Glomerular endothelial cell (primary cell): ENCODE results near the gene HHIPL1. TPM values are rescaled to one million over a fixed set of nuclear protein-coding genes. Genes with fewer than 3 reads are reported as not detected.

ENCODE experiments used
- DNase-seq: peaks from one replicate; pipeline ENCODE4 v3.0.0-alpha.2; 2011; ENCODE audit warnings: low read depth, low spot score; ENCODE audit errors: extremely low read depth
- total RNA-seq: library from RNA; depleted of rRNA; stranded (reverse); fragments of >200 nt; gene quantifications from 2 replicates; pipeline ENCODE4 v1.2.3, GENCODE V29; 2015

The HHIPL1 gene
- total RNA-seq, 1 donor from 2014 or later: 4.3 TPM

DNA sequence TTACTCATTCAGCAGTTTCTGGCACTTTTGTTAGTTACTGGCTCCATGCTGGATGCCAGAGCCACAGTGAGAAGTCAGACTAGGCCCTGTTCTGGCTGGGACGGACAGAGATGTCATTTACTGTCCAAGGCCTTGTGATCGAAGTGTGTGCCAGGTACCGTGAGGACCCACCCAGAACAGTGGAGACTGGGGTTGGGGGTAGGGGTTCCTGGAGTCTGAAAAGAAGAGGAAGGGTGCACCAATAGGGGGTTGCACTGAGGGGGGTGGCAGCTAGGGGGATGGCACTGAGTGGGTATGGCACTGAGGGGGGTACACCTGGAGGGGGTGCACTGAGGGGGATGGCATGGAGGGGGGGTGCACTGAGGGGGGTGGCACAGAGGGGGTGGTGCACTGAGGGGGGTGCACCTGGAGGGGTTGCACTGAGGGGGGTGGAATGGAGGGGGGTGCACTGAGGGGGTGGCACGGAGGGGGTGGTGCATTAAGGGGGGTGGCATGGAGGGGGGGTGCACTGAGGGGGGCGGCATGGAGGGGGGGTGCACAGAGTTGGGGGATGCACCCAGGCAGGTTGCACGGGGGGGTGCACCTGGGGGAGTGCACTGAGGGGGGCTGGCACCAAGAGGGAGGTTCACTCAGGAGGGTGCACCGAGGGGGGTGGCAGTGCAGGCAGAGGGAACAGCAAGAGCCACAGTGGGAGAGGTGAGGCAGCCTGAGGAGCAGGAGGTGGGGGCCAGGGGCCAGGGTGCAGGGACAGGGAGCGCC lies 28.6 kb downstream of the HHIPL1 start:
- DNase-seq: no peak

DNA sequence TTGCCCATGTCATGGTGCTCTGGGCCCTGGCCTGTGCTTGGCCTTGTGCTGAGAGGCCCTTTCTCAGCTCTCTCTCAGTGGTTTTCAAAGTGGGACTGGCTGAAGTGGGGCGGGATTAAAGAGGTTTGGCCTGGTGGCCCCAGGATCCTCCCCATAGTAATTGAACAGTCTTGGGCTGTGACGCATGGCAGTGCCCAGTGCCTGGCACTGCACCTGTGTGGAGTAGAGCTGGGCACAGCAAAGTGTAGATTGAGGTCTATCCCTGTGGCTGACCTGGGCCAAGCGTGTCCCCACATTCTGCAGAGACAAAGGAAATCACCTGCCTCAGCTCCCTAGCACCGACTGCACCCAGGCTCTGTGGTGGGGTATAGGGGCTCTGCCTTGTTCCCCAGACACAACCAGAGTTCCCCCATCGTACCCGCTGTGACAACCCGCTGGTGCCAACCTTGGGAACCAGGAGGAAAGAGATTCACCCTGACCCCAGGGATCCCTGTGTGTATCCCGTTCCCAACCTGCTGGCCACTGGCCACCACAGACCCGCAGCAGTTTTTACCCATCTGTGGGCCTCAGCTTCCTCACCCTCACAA lies 29.2 kb downstream of the HHIPL1 start:
- no peak for DNase-seq

DNA sequence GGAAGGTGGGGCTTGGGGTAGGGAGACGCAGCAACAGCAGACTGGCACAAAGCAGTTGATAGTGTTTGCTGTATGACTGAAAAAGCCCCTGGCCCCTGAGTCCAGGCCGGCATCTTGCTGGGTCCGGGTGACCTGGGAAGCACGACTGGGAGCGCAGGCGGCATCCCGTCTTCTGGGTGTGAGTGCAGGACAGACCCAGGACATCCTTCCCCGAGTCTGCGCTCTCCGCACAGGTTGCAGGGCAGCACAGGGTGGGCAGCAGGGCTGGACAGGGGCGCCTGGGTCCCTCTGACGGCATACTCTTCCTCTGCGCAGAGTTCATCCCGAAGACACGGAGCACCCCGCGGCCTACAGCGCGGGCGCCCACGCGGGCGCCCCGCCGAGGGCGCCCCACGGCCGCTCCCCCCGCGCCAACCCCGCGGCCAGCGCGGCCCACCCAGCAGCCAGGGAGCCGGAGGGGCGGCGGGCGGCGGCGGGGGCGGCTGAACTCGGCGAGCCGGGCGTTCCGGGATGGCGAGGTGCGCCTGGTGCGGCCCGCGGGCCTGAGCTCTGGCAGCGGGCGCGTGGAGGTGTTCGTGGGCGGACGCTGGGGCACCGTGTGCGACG lies 29.9 kb downstream of the HHIPL1 start:
- no peak for DNase-seq

DNA sequence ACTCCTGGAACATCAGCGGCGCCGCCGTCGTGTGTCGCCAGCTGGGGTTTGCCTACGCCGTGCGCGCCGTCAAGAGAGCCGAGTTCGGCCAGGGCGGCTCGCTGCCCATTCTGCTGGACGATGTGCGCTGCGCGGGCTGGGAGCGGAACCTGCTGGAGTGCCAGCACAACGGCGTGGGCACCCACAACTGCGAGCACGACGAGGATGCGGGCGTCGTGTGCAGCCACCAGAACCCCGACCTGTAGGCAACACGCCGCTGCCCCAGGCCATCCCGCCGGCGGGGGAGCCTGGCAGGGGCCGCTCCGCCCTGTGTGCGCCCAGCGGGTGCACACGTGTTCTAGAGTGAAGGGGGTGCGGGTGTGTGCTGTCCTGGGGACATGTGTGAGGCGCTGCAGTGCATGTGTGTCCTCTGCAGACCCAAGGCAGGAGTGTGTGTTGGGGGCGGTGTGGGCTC lies 30.5 kb downstream of the HHIPL1 start:
- DNase-seq: no peak

DNA sequence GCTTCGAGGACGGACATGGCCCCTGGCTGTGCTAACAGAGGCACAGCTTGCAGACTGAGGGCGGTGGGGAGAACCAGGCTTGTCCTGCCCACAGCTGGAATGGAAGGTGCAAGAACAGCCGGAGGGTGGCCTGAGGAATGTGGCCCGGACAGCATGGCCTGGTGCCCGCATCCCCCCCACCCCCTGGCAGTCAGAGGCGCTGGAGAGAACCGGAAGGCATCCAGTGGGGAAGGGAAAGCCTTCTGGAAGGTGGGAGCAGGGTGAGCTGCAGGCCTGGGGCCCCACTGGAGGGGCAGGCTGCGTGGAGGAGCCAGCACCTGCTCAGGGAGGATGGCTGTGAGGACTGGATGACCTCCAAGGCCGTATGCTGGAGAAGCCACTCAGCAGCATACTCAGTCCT lies 31.0 kb downstream of the HHIPL1 start:
- DNase-seq: no peak

DNA sequence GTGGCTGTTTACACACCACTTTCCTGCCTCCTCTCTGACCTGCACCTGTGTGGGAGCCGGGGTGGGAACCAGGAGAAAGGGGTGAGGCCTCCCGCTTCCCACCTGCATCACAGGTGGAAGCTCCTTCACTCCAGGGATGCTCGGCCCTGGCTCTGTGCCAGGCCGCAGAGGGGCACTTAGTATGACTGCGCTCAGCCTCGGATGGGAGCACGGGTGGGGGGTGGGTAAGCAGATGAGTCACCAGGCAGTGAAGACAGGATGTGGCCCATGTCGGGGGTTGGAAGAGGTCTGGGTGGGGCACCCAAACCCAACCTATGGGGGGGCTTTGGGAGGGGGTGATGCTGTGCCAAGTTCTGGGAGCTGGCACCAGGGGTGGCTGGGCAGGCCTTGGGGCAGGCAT lies 31.7 kb downstream of the HHIPL1 start:
- DNase-seq: no peak

DNA sequence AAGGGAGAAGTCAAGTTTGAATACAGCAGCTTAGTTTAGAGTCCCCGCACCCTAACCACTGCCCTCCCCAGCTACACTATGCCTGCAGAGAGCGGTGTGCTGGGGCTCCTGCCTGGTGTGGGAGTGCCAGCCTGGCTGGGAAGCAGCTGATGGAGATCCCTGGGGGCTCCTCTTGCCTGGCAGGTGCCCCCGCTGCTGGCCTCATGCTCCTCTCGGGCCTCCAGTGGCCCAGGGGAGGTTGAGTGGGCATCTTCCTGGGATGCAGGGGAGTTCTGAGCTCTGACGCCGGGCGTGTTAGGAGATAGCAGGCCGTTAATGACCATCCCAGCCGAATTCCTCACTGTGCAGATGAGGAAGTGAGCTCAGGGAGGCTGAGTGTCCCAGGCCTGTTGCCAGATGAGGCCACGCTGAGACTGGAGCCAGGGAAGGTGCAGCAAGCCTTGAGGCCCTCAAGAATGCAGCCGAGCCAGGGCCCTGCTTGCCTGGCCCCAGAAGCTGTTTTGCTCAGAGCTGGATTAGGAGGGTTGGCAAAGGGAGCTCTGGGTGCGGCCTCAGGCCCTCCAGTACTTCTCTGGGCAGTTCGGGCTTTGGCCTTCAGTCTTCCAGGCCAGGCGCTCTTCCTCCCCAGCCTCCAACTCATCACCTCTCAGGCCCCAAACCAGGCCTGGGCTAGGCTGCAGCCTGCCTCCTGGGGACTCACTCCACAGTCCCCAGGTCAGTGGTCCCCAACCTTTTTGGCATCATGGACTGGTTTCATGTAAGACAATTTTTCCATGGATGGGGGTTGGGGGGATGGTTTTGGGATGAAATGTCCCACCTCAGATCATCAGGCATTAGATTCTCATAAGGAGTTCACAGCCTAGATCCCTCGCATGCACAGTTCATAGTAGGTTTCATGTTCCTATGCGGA lies 32.6 kb downstream of the HHIPL1 start:
- DNase-seq: no peak

DNA sequence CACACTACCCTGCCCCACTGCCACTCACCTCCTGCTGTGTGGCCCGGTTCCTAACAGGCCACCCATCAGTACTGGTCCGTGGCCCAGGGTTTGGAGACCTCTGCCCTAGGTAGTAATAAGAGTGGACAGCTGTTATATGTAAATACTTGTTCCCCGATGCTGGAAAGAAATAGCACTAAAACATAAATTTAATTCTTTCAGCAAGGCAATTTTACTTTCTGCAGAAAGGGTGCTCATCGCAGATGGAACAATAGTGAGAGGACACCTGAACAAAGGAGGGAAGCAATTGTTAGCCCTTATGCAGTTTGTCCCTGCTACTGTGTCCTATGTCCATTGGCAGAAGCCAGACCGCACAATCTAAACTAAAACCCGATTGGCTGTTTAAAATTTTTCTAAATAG lies 33.3 kb downstream of the HHIPL1 start:
- DNase-seq: no peak

DNA sequence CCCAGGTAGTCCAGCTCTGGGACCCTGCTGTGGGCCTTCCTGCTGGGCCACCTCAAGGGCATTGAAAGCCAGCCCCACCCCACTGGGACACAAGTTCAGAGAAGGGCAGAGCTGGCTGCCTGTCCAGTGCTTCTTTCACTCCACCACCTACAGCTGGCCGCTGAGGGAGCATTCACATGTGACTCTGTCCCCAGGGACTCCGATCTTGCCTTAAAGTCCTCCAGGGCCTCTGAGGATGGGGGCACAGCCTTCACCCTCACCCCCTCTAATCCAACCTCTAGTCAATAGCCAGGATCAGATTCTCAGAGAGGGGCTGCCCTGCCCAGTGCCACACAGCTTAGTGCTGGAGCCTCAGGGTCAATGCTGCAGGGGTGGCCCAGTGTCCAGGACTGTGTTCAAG lies 34.2 kb downstream of the HHIPL1 start:
- DNase-seq: no peak

DNA sequence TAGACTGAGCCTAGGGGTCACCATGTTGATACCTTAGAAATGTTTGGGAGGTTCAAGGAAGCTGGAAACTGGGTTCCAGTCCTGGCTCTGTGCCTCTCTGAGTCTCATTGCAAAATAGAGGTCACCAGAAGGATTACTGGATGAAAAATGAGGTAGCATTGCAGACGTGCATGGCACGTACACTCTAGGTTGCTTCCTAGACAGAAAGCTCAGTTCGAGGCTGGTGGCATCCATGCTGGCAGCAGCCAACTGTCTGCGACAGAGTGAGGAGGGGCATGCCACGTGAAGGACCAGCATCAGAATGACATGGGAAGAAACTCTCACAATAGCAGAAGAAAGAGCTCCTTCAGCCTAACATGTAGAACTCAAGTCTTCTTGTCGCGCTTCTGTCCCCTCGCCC lies 34.6 kb downstream of the HHIPL1 start:
- no peak for DNase-seq

DNA sequence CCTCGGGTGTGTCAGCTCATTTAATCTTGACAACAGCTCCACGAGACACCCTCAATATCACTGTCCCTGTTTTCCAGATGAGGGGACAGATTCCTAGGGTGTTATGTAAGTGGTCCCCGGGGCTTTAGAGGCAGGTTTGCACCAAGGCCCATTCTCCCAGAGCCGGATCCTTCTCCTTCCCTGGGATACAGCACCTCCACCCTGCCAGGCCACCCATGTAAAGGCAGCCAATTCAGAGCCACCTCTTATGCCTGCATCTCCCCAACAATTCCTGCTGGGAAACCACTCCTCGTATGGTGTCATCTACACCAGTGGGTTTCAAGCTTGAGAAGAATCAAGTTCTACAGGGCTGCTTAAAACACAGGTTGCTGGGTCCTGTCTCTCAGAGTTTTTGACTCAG lies 35.1 kb downstream of the HHIPL1 start:
- no peak for DNase-seq

DNA sequence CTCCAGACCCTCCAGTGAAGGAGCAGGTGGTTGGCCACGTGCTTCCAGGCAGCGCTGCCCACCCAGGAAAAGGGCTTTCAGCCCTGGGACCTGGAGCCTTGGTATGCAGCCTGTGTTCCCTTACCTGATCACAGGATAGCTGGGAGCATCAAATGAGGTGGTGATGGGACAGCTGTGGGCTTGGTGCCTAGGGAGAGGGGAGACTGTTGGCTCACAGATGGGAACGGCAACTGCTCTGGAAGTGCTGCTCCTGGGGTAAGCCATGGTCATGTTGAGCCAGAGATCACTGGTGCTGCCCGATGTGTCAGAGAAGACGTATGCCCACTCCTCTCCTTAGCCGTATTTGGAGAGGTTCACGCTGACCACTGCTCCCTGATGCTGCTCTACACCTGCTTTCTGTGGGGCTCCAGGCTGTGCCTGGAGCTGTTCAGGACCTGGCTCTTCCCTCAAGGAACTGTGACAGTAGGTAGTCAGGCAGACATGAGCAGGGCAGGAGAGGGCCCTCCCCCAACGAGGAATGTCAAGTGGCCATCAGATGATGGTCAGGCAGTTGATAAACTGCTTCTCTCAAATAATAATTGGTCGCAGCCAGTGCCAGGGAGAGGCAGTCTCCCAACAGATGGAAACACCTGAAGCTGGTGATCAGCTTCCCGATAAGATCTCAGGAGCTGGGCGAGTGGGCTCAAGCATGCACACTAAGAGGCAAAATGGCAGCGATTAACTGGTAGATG lies 36.3 kb downstream of the HHIPL1 start:
- DNase-seq: no peak

DNA sequence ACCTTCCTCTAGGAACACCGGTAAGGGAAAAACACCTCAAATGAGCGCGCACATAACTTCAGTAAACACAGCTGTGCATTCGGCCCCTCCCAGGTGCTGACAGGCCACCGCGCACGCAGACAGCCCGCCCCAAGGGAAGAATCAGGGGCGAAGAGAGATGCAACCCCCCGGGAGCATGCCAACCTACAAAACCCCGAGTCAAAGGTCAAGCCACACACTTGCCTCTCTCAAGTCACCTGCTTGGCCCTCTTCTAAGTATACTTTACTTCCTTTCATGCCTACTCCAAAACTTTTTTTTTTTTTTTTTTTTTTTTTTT lies 36.9 kb downstream of the HHIPL1 start:
- no peak for DNase-seq

DNA sequence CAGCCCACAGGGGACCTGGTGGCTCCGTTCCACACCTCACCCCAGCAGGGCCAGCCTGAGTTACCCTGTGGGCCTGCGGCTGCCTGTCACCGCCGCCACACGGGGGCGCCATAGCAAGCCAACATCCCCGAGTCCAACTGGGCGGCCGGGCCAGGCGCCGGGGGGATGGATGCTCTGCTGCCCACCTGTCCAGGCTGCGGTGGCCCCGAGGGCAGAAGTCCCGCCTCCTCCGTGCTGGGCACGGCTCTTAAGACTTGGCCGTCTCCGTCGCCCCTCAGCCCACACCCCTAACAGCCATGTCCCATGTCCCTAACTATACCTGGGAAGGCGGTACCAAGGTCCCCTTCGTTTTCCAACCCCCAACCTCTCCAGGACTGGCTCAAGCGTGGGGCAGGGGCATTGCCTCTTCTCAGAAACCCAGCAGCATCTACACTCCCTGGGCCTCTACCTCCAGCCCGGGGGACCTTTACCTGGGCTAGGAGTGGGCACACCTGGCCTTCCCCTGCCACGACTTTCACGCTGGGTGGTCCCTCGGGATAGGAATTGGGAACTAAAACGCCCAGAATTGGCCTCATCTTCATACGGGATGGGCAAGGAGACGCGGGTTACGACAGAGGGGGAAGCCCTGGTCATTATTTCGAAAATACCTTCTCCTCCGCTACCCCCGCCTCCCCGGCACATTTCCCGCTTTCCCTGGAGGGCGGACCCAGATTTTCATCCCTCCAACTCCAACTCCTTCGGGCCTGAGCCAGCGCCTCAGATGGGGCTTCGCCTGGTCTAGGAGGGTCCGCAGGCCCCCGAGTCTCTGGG lies 38.1 kb downstream of the HHIPL1 start:
- peak; percentile 9 for DNase-seq

DNA sequence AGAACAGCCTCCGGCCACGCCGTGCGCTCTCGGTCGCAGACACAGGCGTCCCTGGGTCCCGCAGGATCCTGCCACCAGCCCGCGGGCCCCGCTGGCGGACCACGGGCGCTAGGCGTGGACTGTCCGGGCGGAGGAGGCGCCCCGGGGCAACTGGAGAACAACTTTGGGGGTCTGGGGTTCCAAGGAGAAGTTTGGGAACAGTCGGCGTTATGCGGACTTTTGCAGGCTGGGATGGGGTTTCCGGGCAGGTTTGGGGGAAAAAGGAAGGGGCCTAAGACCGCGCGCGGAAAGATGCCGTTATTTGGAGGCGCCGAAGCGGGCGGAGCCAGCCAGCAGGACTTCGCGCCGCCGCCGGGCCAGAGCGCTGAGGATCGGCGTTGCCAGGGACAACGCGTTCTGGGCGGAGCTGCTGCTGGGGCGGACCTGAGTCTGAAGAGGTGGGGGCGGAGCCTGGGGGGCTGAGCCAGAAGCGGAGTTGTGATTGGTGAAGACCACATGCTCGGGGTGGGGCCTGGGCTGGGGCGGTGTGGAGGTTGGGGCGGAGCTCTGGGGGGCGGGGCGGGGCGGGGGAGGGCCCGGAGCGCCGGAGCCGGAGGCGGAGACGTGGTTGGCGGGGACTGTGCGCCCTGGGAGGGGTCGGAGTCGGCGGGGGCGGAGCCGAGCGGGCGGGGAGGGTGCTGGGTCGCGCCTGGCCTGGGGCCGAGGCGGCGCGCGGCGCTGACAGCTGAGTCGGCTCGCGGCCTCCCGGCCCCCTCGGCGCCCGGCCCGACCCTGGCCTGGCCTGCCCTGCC lies 38.9 kb downstream of the HHIPL1 start, which contains the start of gene CYP46A1:
CYP46A1 (plus strand) TSS at position 680 of the 791 bp plus-strand sequence. CDS start 120 bp downstream, outside the sequence.
- peak; percentile 72 for DNase-seq

DNA sequence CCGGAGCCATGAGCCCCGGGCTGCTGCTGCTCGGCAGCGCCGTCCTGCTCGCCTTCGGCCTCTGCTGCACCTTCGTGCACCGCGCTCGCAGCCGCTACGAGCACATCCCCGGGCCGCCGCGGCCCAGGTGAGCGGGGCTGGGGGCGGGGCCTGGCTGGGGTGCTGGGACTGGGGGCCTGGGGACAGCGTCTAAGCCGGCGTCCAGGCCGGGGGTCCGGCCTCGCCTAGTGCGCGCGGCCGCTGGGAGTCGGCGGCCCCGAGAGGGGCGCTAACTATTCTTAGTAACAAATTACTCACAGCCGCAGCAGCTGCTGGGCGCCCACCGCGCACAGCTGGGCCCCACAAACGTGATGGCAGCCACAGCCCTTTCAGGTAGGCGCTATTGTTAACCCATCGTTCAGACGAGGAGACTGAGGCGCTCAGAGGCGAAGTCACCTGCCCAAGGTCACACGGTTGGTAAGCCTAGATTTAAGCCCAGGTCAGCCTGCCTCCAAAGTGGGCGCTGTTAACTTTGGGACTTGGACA lies 39.5 kb downstream of the HHIPL1 start:
- no peak for DNase-seq

DNA sequence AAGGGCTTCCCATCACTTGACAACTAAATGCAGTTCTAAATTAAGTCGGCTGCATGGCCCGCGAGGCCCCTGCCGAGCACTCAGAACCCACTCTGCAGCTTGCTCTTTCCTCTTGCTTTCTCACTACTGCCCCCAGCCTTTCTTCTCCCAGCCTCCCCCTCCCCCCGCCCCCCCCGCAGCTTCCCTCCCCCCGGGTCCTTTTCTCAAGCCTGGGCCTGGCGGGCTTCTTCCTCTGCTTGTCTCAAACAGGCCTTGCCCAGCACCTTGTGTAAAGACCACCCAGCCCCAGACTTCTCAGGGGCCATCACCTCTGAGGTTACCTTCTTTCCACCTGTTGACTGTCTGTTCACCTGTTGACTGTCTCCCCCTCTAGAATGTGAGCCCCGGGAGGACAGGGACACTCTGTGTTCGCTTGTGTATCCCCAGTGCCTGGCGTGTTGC lies 40.2 kb downstream of the HHIPL1 start:
- DNase-seq: no peak

DNA sequence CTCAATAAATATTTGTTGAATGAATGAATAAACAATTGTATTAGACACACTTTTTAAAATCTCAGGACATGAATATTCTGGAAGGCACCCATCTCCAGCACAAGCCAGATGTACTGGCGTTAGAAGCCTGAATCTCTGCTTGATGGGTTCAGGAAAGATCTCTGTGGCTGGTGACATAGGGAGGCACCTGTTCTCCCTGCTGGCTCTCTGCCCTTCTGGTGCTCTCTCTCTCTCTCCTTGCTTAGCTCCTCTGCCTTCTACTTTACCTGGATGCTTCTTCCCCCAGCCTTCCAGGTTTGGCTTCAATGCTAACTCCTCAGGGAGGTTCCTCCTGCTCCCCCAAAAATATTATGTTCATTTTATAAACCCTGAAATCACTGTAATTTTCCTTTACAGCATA lies 40.7 kb downstream of the HHIPL1 start:
- no peak for DNase-seq
